ENCODE results near the gene TMEM198. TPM values are rescaled to one million over a fixed set of nuclear protein-coding genes. Genes with fewer than 3 reads are reported as not detected.

Gene TMEM198
- total and polyA plus RNA-seq, 2 experiments from 2014 or later: 5.6 to 13.7 TPM

- Histone ChIP-seq H3K27me3 (ENCODE audit: insufficient read depth) (peaks cover 29% of the 10 kb centered on the region), H3K9me2 (ENCODE audit: insufficient read depth) (no peaks in the 10 kb centered on the region), H3K4me1 (ENCODE audit: insufficient read depth) (peaks cover 47% of the 10 kb centered on the region), H3K27ac (ENCODE audit: low read depth) (no peak overlapping the region), H3K4me2 (peak overlapping the region; percentile 79; the same call in 1 of the 2 replicates), H2AFZ (no peak overlapping the region), H3K36me3 (ENCODE audit: insufficient read depth) (no peaks in the 10 kb centered on the region), H4K20me1 (replicated peaks; ENCODE audit: insufficient read depth) (no peaks in the 10 kb centered on the region), H3K4me3 (peak overlapping the region; percentile 58; the same call in 1 of the 2 replicates), H3K79me2 (replicated peaks; ENCODE audit: insufficient read depth) (no peaks in the 10 kb centered on the region), H3F3A (replicated peaks; ENCODE audit: low read depth) (peaks cover 14% of the 10 kb centered on the region)
- Mint-ChIP-seq H3K9me3 (no peaks in the 10 kb centered on the region), H3K4me1 (peaks cover 55% of the 10 kb centered on the region), H3K27me3 (ENCODE audit: insufficient read depth, low read depth, poor library complexity) (peaks cover 39% of the 10 kb centered on the region), H3K36me3 (ENCODE audit: low read depth) (peaks cover 10% of the 10 kb centered on the region), H3K4me3 (peak overlapping the region; percentile 84; the same call in 2 of the 3 replicates), H3K27ac (no peak overlapping the region)
- TF ChIP-seq, protein P1, sequence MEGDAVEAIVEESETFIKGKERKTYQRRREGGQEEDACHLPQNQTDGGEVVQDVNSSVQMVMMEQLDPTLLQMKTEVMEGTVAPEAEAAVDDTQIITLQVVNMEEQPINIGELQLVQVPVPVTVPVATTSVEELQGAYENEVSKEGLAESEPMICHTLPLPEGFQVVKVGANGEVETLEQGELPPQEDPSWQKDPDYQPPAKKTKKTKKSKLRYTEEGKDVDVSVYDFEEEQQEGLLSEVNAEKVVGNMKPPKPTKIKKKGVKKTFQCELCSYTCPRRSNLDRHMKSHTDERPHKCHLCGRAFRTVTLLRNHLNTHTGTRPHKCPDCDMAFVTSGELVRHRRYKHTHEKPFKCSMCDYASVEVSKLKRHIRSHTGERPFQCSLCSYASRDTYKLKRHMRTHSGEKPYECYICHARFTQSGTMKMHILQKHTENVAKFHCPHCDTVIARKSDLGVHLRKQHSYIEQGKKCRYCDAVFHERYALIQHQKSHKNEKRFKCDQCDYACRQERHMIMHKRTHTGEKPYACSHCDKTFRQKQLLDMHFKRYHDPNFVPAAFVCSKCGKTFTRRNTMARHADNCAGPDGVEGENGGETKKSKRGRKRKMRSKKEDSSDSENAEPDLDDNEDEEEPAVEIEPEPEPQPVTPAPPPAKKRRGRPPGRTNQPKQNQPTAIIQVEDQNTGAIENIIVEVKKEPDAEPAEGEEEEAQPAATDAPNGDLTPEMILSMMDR (conservative IDR thresholded peaks at IDR 0.05; ENCODE audit: low read depth in 2 of 2): peak; percentile 65 to 76
- TF ChIP-seq CREB1 (CRISPR knock-in tag; IDR thresholded peaks at IDR 0.05; ENCODE audit: low read depth): no peak
- peak; percentile 66 for DNase-seq (ENCODE audit: low spot score)
- ATAC-seq: no peak
Observed at GRCh38 chr2:219500135-219500534, 43.7 kb upstream of the TMEM198 start.

- H3K36me3 Mint-ChIP-seq (ENCODE audit: low read depth): peaks cover 10% of the 10 kb centered on the region
- H3K4me1 ChIP-seq (ENCODE audit: insufficient read depth): peaks cover 45% of the 10 kb centered on the region
- H3K4me3 ChIP-seq: no peak overlapping the region
- H3K27me3 Mint-ChIP-seq (ENCODE audit: insufficient read depth, low read depth, poor library complexity): peaks cover 23% of the 10 kb centered on the region
- H4K20me1 ChIP-seq (replicated peaks; ENCODE audit: insufficient read depth): no peaks in the 10 kb centered on the region
- peaks cover 62% of the 10 kb centered on the region for H3K4me1 Mint-ChIP-seq
- H3K36me3 ChIP-seq (ENCODE audit: insufficient read depth): no peaks in the 10 kb centered on the region
- H3K79me2 ChIP-seq (replicated peaks; ENCODE audit: insufficient read depth): no peaks in the 10 kb centered on the region
- H3K27ac Mint-ChIP-seq: peak overlapping the region; percentile 27; the same call in 1 of the 2 replicates
- no peaks in the 10 kb centered on the region for H3K9me2 ChIP-seq (ENCODE audit: insufficient read depth)
- H3K4me3 Mint-ChIP-seq: no peak overlapping the region; the same call in 2 of the 3 replicates
- H2AFZ ChIP-seq: no peak overlapping the region
- H3F3A ChIP-seq (replicated peaks; ENCODE audit: low read depth): peaks cover 21% of the 10 kb centered on the region
- H3K27ac ChIP-seq (ENCODE audit: low read depth): no peak overlapping the region
- H3K27me3 ChIP-seq (ENCODE audit: insufficient read depth): peaks cover 11% of the 10 kb centered on the region
- DNase-seq (ENCODE audit: low spot score): no peak
- no peaks in the 10 kb centered on the region for H3K9me3 Mint-ChIP-seq
- no peak for ATAC-seq
- no peak overlapping the region; the same call in 1 of the 2 replicates for H3K4me2 ChIP-seq
- TF ChIP-seq EZH2phosphoT487 (IDR thresholded peaks at IDR 0.05; ENCODE audit: unreplicated experiment) (no peak), JUNB (IDR thresholded peaks at IDR 0.05; ENCODE audit: unreplicated experiment) (no peak), ZNF114 (CRISPR knock-in tag; IDR thresholded peaks at IDR 0.05) (no peak), REST (IDR thresholded peaks at IDR 0.05; ENCODE audit: unreplicated experiment) (no peak), CREB1 (CRISPR knock-in tag; IDR thresholded peaks at IDR 0.05; ENCODE audit: low read depth) (no peak), NANOG (IDR thresholded peaks at IDR 0.05; ENCODE audit: borderline replicate concordance) (no peak)
- TF ChIP-seq, protein P2, sequence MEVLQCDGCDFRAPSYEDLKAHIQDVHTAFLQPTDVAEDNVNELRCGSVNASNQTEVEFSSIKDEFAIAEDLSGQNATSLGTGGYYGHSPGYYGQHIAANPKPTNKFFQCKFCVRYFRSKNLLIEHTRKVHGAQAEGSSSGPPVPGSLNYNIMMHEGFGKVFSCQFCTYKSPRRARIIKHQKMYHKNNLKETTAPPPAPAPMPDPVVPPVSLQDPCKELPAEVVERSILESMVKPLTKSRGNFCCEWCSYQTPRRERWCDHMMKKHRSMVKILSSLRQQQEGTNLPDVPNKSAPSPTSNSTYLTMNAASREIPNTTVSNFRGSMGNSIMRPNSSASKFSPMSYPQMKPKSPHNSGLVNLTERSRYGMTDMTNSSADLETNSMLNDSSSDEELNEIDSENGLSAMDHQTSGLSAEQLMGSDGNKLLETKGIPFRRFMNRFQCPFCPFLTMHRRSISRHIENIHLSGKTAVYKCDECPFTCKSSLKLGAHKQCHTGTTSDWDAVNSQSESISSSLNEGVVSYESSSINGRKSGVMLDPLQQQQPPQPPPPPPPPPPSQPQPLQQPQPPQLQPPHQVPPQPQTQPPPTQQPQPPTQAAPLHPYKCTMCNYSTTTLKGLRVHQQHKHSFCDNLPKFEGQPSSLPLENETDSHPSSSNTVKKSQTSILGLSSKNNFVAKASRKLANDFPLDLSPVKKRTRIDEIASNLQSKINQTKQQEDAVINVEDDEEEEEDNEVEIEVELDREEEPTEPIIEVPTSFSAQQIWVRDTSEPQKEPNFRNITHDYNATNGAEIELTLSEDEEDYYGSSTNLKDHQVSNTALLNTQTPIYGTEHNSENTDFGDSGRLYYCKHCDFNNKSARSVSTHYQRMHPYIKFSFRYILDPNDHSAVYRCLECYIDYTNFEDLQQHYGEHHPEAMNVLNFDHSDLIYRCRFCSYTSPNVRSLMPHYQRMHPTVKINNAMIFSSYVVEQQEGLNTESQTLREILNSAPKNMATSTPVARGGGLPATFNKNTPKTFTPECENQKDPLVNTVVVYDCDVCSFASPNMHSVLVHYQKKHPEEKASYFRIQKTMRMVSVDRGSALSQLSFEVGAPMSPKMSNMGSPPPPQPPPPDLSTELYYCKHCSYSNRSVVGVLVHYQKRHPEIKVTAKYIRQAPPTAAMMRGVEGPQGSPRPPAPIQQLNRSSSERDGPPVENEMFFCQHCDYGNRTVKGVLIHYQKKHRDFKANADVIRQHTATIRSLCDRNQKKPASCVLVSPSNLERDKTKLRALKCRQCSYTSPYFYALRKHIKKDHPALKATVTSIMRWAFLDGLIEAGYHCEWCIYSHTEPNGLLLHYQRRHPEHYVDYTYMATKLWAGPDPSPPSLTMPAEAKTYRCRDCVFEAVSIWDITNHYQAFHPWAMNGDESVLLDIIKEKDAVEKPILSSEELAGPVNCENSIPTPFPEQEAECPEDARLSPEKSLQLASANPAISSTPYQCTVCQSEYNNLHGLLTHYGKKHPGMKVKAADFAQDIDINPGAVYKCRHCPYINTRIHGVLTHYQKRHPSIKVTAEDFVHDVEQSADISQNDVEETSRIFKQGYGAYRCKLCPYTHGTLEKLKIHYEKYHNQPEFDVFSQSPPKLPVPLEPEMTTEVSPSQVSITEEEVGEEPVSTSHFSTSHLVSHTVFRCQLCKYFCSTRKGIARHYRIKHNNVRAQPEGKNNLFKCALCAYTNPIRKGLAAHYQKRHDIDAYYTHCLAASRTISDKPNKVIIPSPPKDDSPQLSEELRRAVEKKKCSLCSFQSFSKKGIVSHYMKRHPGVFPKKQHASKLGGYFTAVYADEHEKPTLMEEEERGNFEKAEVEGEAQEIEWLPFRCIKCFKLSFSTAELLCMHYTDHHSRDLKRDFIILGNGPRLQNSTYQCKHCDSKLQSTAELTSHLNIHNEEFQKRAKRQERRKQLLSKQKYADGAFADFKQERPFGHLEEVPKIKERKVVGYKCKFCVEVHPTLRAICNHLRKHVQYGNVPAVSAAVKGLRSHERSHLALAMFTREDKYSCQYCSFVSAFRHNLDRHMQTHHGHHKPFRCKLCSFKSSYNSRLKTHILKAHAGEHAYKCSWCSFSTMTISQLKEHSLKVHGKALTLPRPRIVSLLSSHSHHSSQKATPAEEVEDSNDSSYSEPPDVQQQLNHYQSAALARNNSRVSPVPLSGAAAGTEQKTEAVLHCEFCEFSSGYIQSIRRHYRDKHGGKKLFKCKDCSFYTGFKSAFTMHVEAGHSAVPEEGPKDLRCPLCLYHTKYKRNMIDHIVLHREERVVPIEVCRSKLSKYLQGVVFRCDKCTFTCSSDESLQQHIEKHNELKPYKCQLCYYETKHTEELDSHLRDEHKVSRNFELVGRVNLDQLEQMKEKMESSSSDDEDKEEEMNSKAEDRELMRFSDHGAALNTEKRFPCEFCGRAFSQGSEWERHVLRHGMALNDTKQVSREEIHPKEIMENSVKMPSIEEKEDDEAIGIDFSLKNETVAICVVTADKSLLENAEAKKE (CRISPR knock-in tag; IDR thresholded peaks at IDR 0.05): no peak
- TF ChIP-seq, protein P3, sequence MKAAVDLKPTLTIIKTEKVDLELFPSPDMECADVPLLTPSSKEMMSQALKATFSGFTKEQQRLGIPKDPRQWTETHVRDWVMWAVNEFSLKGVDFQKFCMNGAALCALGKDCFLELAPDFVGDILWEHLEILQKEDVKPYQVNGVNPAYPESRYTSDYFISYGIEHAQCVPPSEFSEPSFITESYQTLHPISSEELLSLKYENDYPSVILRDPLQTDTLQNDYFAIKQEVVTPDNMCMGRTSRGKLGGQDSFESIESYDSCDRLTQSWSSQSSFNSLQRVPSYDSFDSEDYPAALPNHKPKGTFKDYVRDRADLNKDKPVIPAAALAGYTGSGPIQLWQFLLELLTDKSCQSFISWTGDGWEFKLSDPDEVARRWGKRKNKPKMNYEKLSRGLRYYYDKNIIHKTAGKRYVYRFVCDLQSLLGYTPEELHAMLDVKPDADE (IDR thresholded peaks at IDR 0.05): no peak
Observed at GRCh38 chr2:219501849-219502248, 42.0 kb upstream of the TMEM198 start.

All from GM23338 (cell line).